Nephron (organoid): ENCODE measurements around the gene ZC3H7B.
A peak's percentile ranks its signal among the peaks of the same experiment; 100 is the strongest.

Experiments used
- H3K27ac Mint-ChIP-seq, 3 experiments: 2 replicates each; pipeline ENCODE4 v1.8.0; 2020; ENCODE audit warnings: mixed read lengths in 3 of 3, mild to moderate bottlenecking in 2 of 3, moderate library complexity in 1 of 3
- H3K27me3 Mint-ChIP-seq: 2 replicates; pipeline ENCODE4 v1.8.0; 2021; ENCODE audit warnings: low read depth, mild to moderate bottlenecking, moderate library complexity, mixed read lengths
- H3K36me3 Mint-ChIP-seq: 2 replicates; pipeline ENCODE4 v1.8.0; 2020; ENCODE audit warnings: low read depth, mixed read lengths
- H3K4me1 Mint-ChIP-seq: 2 replicates; pipeline ENCODE4 v1.8.0; 2020; ENCODE audit warnings: mixed read lengths
- H3K4me3 Mint-ChIP-seq, 3 experiments: 2 replicates each; pipeline ENCODE4 v1.8.0; 2020; ENCODE audit warnings: mild to moderate bottlenecking in 3 of 3, mixed read lengths in 3 of 3, moderate library complexity in 2 of 3
- H3K9me3 Mint-ChIP-seq: 2 replicates; pipeline ENCODE4 v1.8.0; 2020; ENCODE audit warnings: mixed read lengths
- CTCF ChIP-seq, 3 experiments: fragments of 200-600 bp; sonication (generic); IDR thresholded peaks; one replicate each; pipeline ENCODE4 v1.5.0; 2021; ENCODE audit warnings: antibody characterized with exemption in 3 of 3; ENCODE audit not compliant: unreplicated experiment in 3 of 3

The ZC3H7B gene

GRCh38 chr22:41347066-41347859, 45.9 kb downstream of the ZC3H7B start:
- Mint-ChIP-seq H3K36me3 (peaks cover 60% of the 10 kb centered on the region), H3K4me3 (no peak overlapping the region), H3K9me3 (no peaks in the 10 kb centered on the region), H3K4me1 (no peaks in the 10 kb centered on the region), H3K27ac (no peak overlapping the region), H3K27me3 (no peaks in the 10 kb centered on the region)
- no peak for TF ChIP-seq CTCF (IDR thresholded peaks at IDR 0.05; ENCODE audit: unreplicated experiment in 3 of 3)

GRCh38 chr22:41348964-41349484, 47.7 kb downstream of the ZC3H7B start:
- no peak overlapping the region for H3K4me3 Mint-ChIP-seq
- TF ChIP-seq CTCF (IDR thresholded peaks at IDR 0.05; ENCODE audit: unreplicated experiment in 3 of 3) = no peak
- H3K27ac Mint-ChIP-seq = no peak overlapping the region
- H3K9me3 Mint-ChIP-seq = no peaks in the 10 kb centered on the region
- no peaks in the 10 kb centered on the region for H3K27me3 Mint-ChIP-seq
- no peaks in the 10 kb centered on the region for H3K4me1 Mint-ChIP-seq
- H3K36me3 Mint-ChIP-seq = peaks cover 67% of the 10 kb centered on the region

GRCh38 chr22:41350087-41350486, 48.8 kb downstream of the ZC3H7B start:
- Mint-ChIP-seq H3K4me1 (no peaks in the 10 kb centered on the region), H3K36me3 (peaks cover 66% of the 10 kb centered on the region), H3K9me3 (no peaks in the 10 kb centered on the region), H3K27me3 (no peaks in the 10 kb centered on the region), H3K4me3 (no peak overlapping the region), H3K27ac (peak overlapping the region in 1 of 3 experiments; percentile 7)
- no peak for TF ChIP-seq CTCF (IDR thresholded peaks at IDR 0.05; ENCODE audit: unreplicated experiment in 3 of 3)

GRCh38 chr22:41351011-41351410, 49.7 kb downstream of the ZC3H7B start:
- H3K27me3 Mint-ChIP-seq = no peaks in the 10 kb centered on the region
- no peak for TF ChIP-seq CTCF (IDR thresholded peaks at IDR 0.05; ENCODE audit: unreplicated experiment in 3 of 3)

GRCh38 chr22:41352058-41352457, 50.7 kb downstream of the ZC3H7B start:
- H3K27ac Mint-ChIP-seq = no peak overlapping the region
- H3K27me3 Mint-ChIP-seq = no peaks in the 10 kb centered on the region
- peaks cover 59% of the 10 kb centered on the region for H3K36me3 Mint-ChIP-seq
- no peak for TF ChIP-seq CTCF (IDR thresholded peaks at IDR 0.05; ENCODE audit: unreplicated experiment in 3 of 3)
- H3K4me1 Mint-ChIP-seq = no peaks in the 10 kb centered on the region
- H3K9me3 Mint-ChIP-seq = no peaks in the 10 kb centered on the region
- H3K4me3 Mint-ChIP-seq = no peak overlapping the region

More at GRCh38 chr22:41351011-41351410, 49.7 kb downstream of the ZC3H7B start:
- peaks cover 65% of the 10 kb centered on the region for H3K36me3 Mint-ChIP-seq
- H3K27ac Mint-ChIP-seq = no peak overlapping the region
- no peaks in the 10 kb centered on the region for H3K4me1 Mint-ChIP-seq
- no peaks in the 10 kb centered on the region for H3K9me3 Mint-ChIP-seq
- H3K4me3 Mint-ChIP-seq = no peak overlapping the region
